Chondrocyte (in vitro differentiated cells): Measurements from ENCODE around the gene TACR2. TPM values are rescaled to one million over a fixed set of nuclear protein-coding genes. Genes with fewer than 3 reads are reported as not detected.

Source experiments
- DNase-seq: peaks from one replicate; pipeline ENCODE4 v3.0.0; 2021; ENCODE audit warnings: mixed read lengths, low spot score
- H3K27ac Mint-ChIP-seq: one replicate; pipeline ENCODE4 v1.8.0; 2021; ENCODE audit warnings: mild to moderate bottlenecking, moderate library complexity, mixed read lengths; ENCODE audit not compliant: unreplicated experiment
- H3K27me3 Mint-ChIP-seq: 2 replicates; pipeline ENCODE4 v1.8.0; 2021; ENCODE audit warnings: low read depth, mixed read lengths
- H3K36me3 Mint-ChIP-seq: 2 replicates; pipeline ENCODE4 v1.8.0; 2021; ENCODE audit warnings: low read depth, mixed read lengths
- H3K4me1 Mint-ChIP-seq: 2 replicates; pipeline ENCODE4 v1.8.0; 2021; ENCODE audit warnings: low read depth, mild to moderate bottlenecking, mixed read lengths
- H3K4me3 Mint-ChIP-seq: one replicate; pipeline ENCODE4 v1.8.0; 2021; ENCODE audit warnings: mild to moderate bottlenecking, moderate library complexity, mixed read lengths; ENCODE audit not compliant: unreplicated experiment
- H3K9me3 Mint-ChIP-seq: 2 replicates; pipeline ENCODE4 v1.8.0; 2021; ENCODE audit warnings: low read depth, mixed read lengths
- total RNA-seq: library from RNA; stranded (reverse); gene quantifications from 3 replicates; pipeline ENCODE4 v1.2.1, GENCODE V29; 2021
- TF ChIP-seq, protein P1 (sequence below): fragments of 200-600 bp; sonication (generic); IDR thresholded peaks from 2 replicates; pipeline ENCODE4 v1.5.0; 2021; ENCODE audit warnings: antibody characterized with exemption, mild to moderate bottlenecking, moderate library complexity

Gene TACR2
- total RNA-seq, 1 donor from 2014 or later: not detected

DNA sequence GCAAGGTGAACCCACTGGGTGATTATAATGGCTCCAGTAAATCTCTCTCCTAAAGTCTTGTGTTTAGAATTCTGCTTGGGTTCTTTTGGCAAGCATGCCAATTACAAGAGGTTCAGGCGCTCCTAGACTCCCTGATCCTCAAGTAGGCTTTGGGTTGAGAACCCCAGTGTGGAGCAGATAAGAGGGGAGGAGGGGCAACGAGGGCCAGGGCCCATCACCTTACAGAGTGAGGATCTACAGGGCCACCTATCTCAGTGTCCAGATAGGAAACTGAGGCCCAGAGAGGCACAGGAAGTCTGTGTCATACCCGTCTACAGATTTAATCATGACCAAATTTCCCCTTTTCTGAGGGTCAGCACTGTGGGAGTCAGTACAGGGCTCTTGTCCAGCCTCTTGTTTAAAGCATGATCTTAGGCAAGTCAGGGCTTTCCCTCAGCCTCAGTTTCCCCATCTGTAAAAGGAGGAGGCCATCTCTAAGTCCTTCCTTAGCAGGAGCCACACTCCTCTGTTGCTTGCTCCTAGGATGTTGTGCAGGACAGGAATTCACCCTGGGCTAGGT, 4.4 kb downstream of the TACR2 start:
- no peaks in the 10 kb centered on the region for H3K27me3 Mint-ChIP-seq
- no peak overlapping the region for H3K27ac Mint-ChIP-seq
- H3K4me3 Mint-ChIP-seq: no peak overlapping the region
- H3K9me3 Mint-ChIP-seq: no peaks in the 10 kb centered on the region
- H3K36me3 Mint-ChIP-seq: no peaks in the 10 kb centered on the region
- peaks cover 16% of the 10 kb centered on the region for H3K4me1 Mint-ChIP-seq
- DNase-seq: peak; percentile 29
- TF ChIP-seq, protein P1, sequence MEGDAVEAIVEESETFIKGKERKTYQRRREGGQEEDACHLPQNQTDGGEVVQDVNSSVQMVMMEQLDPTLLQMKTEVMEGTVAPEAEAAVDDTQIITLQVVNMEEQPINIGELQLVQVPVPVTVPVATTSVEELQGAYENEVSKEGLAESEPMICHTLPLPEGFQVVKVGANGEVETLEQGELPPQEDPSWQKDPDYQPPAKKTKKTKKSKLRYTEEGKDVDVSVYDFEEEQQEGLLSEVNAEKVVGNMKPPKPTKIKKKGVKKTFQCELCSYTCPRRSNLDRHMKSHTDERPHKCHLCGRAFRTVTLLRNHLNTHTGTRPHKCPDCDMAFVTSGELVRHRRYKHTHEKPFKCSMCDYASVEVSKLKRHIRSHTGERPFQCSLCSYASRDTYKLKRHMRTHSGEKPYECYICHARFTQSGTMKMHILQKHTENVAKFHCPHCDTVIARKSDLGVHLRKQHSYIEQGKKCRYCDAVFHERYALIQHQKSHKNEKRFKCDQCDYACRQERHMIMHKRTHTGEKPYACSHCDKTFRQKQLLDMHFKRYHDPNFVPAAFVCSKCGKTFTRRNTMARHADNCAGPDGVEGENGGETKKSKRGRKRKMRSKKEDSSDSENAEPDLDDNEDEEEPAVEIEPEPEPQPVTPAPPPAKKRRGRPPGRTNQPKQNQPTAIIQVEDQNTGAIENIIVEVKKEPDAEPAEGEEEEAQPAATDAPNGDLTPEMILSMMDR: no peak

DNA sequence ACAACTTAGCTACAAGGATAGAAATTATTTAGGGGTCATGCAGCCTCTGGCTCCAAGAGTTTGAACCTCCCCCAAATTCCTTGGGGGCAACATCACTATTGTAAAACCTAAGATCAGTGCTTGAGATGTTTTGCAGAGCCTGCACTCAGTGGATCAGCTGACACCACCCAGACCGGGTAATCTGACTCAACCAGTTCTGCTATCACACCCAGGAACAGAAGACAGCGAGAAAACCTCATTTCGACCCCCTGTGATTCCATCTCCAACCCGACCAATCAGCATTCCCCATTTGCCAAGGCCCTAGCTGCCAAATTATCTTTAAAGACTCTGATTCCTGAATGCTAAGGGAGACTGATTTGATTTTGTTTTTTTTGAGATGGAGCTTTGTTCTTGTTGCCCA, 5.2 kb downstream of the TACR2 start:
- H3K4me3 Mint-ChIP-seq: no peak overlapping the region
- no peaks in the 10 kb centered on the region for H3K27me3 Mint-ChIP-seq
- H3K27ac Mint-ChIP-seq: no peak overlapping the region
- TF ChIP-seq, protein P1: no peak
- peaks cover 21% of the 10 kb centered on the region for H3K4me1 Mint-ChIP-seq
- H3K36me3 Mint-ChIP-seq: no peaks in the 10 kb centered on the region
- H3K9me3 Mint-ChIP-seq: no peaks in the 10 kb centered on the region
- peak; percentile 4 for DNase-seq

DNA sequence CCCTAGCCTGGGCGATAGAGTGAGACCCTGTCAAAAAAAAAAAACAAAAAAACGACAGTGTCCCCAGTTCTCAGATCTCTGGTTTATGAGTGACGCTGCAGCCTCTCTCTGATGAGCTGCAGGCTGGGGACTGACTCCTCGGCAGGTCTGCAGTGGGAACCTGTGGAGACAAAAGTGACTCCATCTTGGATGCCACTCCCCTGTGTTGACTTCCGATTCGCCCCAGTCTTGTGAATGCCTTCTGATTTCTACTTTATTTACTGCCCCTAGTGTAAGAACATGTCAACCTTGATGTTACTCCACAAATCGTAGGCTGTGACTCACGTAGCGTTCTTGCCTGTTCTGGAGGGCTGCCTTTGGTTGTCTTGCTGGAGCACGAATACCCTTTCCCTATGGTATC, 6.2 kb downstream of the TACR2 start:
- Mint-ChIP-seq H3K27me3 (no peaks in the 10 kb centered on the region), H3K27ac (no peak overlapping the region), H3K4me1 (peaks cover 28% of the 10 kb centered on the region), H3K36me3 (no peaks in the 10 kb centered on the region), H3K9me3 (no peaks in the 10 kb centered on the region), H3K4me3 (no peak overlapping the region)
- DNase-seq: peak; percentile 26
- TF ChIP-seq, protein P1: no peak

DNA sequence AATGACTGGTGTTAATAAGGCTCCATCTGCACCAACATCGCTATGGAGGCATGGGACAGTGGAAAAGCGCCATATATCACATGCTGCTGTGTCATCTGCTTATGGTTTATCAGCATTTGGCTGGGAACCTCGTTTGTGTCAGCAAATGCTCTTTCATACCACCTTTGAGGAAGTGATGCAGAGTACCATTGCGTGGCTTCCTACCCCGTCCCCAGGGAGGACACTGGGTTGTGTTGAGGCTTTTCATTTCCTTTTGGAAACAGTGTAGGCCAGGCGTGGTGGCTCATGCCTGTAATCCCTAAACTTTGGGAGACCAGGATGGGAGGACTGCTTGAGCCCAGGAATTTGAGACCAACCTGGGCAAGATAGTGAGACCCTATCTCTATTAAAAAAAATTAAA, 6.8 kb downstream of the TACR2 start:
- H3K9me3 Mint-ChIP-seq: no peaks in the 10 kb centered on the region
- DNase-seq: peak; percentile 25
- H3K27me3 Mint-ChIP-seq: no peaks in the 10 kb centered on the region
- no peak overlapping the region for H3K27ac Mint-ChIP-seq
- no peaks in the 10 kb centered on the region for H3K36me3 Mint-ChIP-seq
- TF ChIP-seq, protein P1: no peak
- peaks cover 28% of the 10 kb centered on the region for H3K4me1 Mint-ChIP-seq
- no peak overlapping the region for H3K4me3 Mint-ChIP-seq

DNA sequence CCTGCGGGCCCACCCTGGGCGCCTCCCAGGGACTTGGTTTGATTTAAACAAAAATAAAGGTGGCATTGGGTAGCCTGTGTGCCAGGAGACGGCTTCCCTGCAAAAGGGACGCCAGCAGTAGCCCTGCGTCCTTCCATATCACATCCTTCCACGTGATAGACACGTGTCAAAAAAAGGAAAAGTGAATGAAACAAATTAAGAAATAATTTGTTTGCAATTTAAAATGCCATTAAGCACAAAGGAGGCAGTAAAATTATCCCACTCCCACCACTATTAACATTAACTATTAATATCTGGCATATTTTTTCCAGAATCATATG, 7.6 kb downstream of the TACR2 start:
- Mint-ChIP-seq H3K9me3 (no peaks in the 10 kb centered on the region), H3K36me3 (peaks cover 2% of the 10 kb centered on the region), H3K4me3 (peak overlapping the region; percentile 52), H3K4me1 (peaks cover 28% of the 10 kb centered on the region), H3K27me3 (no peaks in the 10 kb centered on the region), H3K27ac (peak overlapping the region; percentile 52)
- TF ChIP-seq, protein P1: no peak
- DNase-seq: no peak
